Measurements from ENCODE around the gene NDUFA12. TPM values are rescaled to one million over a fixed set of nuclear protein-coding genes. Genes with fewer than 3 reads are reported as not detected.

Gene NDUFA12
- total and polyA plus RNA-seq, 9 of the 15 experiments (the other 6 are each of a cell fraction or from before 2014, with no cell fraction given): 115 to 986 (median 283) TPM

DNA sequence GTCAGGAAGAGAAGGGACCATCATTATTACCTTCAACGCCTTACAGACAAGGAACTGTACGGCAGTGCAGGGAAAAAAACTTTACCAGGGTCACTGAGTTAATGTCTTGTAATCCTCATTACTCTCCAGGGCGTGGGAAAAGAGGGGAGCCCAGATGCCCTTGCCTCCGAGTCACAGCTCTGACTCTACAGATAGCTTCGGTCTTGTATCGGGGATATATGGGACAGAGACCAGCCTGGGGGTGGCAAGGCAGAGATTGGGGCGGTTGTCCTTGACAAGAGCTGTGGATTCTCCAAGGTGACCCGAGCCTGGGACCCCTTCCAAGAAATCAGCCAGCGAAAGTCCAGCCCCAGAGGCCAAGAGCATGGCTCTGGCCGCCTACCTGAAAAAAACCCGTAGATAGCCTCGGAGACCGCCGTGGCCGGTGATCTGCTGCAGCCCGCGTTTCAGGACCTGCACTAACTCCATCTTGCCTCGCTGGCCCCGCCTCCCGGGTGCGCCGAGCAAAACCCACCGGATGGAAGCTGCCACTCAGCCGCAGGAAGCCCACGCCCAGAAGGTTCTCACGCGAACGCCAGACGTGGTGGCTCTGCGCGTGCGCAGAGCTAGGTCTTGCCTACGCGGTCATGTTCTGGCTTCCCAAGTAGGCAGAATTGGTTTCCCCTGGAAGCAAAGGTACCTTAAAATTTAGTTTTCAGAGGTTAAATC is at the start of gene NDUFA12 (continued):
- TF ChIP-seq CHD4 (IDR thresholded peaks at IDR 0.05; ENCODE audit: insufficient read depth, insufficient replicate concordance, low read depth, low read length, poor library complexity, severe bottlenecking): no peak
- peak; percentile 65; the same call in 1 of the 2 replicates for TF ChIP-seq TFAP4 (CRISPR knock-in tag; IDR thresholded peaks at IDR 0.05; ENCODE audit: borderline replicate concordance)
- TF ChIP-seq EGR1 (conservative IDR thresholded peaks at IDR 0.05): no peak; the same call in 1 of the 2 replicates
- no peak for TF ChIP-seq ZNF232 (CRISPR knock-in tag; IDR thresholded peaks at IDR 0.05)
- no peak for TF ChIP-seq PRDM10 (IDR thresholded peaks at IDR 0.05; ENCODE audit: partially characterized antibody)
- peak; percentile 55; the same call in 1 of the 2 replicates for TF ChIP-seq POLR2H (tag; IDR thresholded peaks at IDR 0.05; ENCODE audit: low read depth)
- TF ChIP-seq ETV1 (tag; conservative IDR thresholded peaks at IDR 0.05; ENCODE audit: low read depth): peak; percentile 78
- TF ChIP-seq, protein P1, sequence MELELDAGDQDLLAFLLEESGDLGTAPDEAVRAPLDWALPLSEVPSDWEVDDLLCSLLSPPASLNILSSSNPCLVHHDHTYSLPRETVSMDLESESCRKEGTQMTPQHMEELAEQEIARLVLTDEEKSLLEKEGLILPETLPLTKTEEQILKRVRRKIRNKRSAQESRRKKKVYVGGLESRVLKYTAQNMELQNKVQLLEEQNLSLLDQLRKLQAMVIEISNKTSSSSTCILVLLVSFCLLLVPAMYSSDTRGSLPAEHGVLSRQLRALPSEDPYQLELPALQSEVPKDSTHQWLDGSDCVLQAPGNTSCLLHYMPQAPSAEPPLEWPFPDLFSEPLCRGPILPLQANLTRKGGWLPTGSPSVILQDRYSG (tag; conservative IDR thresholded peaks at IDR 0.05; ENCODE audit: low read depth): peak; percentile 58; the same call in 1 of the 2 replicates
- no peak for TF ChIP-seq TFAM (CRISPR knock-in tag; conservative IDR thresholded peaks at IDR 0.05)
- no peak for TF ChIP-seq ZNF644 (tag; IDR thresholded peaks at IDR 0.05; ENCODE audit: low read depth)
- no peak for TF ChIP-seq ZNF282 (CRISPR knock-in tag; IDR thresholded peaks at IDR 0.05)
- TF ChIP-seq KLF6 (CRISPR knock-in tag; IDR thresholded peaks at IDR 0.05; ENCODE audit: borderline replicate concordance): no peak
- TF ChIP-seq TAF15 (IDR thresholded peaks at IDR 0.05; ENCODE audit: low read depth, low read length): no peak
- no peak for TF ChIP-seq MECOM (CRISPR knock-in tag; IDR thresholded peaks at IDR 0.05)
- peak; percentile 85; the same call in 1 of the 2 replicates for TF ChIP-seq PML (IDR thresholded peaks at IDR 0.05; ENCODE audit: low read length)
- TF ChIP-seq RBFOX2 (IDR thresholded peaks at IDR 0.05; ENCODE audit: low read depth, low read length): peak; percentile 94
- TF ChIP-seq, protein P2, sequence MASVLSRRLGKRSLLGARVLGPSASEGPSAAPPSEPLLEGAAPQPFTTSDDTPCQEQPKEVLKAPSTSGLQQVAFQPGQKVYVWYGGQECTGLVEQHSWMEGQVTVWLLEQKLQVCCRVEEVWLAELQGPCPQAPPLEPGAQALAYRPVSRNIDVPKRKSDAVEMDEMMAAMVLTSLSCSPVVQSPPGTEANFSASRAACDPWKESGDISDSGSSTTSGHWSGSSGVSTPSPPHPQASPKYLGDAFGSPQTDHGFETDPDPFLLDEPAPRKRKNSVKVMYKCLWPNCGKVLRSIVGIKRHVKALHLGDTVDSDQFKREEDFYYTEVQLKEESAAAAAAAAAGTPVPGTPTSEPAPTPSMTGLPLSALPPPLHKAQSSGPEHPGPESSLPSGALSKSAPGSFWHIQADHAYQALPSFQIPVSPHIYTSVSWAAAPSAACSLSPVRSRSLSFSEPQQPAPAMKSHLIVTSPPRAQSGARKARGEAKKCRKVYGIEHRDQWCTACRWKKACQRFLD (CRISPR knock-in tag; IDR thresholded peaks at IDR 0.05): peak; percentile 48; the same call in 1 of the 2 replicates
